GM19467 (cell line): ENCODE results near the gene RELA.
"Not testable (repeated sequence)": the region's sequence is repeated elsewhere in the genome, so short reads cannot be mapped to it uniquely, and the experiment has no call there.

Source experiments
- ATAC-seq: cut with Tn5 transposase; IDR thresholded peaks from one replicate; pipeline ENCODE4 v1.9.1; 2021; ENCODE audit warnings: mild to moderate bottlenecking, moderate library complexity; ENCODE audit not compliant: unreplicated experiment

Gene RELA

DNA sequence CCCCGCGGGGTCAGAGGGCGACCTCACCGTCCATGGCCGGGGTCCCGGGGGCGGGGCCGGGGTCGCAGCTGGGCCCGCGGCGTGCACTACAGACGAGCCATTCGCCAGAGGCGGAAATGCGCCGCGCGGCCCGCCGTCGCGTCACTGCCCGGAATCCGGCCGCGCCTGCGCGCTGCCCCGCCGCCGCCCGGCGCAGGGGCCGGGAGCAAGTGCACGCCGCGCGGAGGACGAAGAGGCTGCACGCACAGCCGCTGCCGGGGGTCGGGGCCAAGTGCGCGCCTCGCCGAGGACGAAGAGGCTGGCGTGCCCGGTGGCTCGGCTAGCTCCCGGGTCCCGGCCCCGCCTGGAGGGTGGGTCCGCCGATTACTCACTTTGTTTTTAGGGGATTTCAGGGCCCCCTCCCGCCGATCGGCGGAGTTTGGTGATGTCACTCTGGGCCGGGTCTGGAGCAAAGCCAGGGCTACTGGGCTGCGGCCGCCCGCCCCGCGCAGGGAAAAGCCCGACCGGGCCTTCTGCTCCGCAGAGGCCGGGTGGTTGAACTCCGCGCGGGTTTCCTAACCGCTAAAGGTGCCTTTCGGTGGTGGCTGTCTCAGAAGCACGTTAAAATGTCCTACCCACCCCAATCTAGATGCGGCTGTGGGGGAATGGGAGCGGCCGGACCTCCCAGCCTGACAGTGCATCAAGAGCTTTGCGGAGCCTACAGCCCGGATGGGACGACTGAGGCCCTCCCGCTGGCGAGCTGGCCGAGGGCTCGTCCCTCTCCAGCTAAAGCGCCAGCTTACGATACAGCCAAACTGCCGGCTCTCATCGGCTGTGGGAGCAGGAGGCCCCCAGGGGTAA is at the start of gene RELA:
TSS of gene RELA (minus strand) at position 118 of the 840 bp plus-strand sequence. CDS start at position 34, 84 bp downstream.
- ATAC-seq = peak; percentile 65

DNA sequence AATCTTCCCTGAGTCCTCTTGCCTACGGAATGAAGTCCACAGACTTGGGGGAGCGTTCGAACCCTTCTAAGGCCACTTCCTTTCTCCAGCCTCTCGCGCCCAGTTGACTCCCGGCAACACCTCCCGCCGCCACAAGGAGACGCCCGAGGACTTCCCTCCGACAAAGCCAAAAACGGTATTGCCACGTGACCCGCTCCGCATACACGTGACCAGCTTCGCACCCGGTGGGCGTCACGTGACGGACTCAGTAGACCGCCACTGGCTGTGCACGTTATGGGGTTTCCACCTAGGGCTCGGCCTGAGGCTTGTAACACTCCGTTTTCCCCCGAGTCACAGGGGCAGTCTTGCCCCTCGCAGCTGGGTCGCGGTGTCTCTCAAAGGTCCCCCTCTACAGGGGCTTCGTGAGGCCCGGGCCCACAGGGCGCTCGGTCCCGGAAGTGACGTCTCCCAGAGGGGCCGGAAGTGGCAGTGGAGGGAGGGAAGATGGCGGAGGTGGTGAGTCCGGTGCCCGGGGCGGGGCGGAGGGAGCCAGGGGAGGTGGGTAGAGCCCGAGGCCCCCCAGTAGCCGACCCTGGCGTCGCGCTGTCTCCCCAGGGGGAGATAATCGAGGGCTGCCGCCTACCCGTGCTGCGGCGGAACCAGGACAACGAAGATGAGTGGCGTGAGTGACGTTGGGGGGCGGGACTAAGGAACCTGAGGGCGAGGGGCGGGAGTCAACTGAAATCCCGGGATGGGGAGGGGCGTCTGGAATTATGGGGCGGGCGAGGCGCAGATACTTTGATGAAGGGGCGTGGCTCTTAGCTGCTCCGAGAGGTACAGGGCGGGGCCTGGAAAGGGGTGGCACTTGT is 49.3 kb upstream of the RELA start, which contains the start of gene KAT5:
TSS of gene KAT5 (plus strand) at position 468 of the 848 bp plus-strand sequence. CDS start at position 484, 16 bp downstream.
- ATAC-seq = peak; percentile 81

DNA sequence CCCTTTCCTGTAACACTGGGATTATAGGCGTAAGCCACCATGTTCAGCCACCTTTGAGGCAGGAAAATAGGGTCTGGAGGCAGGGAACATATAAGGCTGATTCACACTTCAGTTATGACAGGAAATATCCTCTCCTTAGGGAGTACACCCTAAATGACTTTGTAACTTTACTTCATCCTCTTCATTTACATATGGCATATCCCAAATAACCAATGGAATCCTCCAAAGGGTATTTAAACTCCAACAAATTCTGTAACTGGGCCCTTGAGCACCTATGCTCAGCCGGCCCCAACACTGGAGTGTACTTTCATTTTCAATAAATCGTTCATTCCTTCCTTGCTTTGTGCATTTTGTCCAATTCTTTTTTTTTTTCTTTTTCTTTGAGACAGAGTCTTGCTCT is 47.7 kb upstream of the RELA start:
- ATAC-seq = no peak

DNA sequence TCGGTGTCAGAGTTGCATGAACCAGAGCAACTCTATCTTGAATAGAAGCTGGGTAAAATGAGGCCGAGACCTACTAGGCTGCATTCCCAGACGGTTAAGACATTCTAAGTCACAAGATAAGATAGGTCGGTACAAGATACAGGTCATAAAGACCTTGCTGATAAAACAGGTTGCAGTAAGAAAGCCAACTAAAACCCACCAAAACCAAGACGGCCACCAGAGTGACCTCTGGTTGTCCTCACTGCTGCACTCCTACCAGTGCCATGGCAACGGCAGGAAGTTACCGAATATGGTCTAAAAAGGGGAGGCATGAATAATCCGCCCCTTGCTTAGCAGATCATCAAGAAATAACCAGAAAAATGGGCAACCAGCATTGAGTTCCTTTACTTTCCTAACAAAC is 46.9 kb upstream of the RELA start:
- no peak for ATAC-seq

DNA sequence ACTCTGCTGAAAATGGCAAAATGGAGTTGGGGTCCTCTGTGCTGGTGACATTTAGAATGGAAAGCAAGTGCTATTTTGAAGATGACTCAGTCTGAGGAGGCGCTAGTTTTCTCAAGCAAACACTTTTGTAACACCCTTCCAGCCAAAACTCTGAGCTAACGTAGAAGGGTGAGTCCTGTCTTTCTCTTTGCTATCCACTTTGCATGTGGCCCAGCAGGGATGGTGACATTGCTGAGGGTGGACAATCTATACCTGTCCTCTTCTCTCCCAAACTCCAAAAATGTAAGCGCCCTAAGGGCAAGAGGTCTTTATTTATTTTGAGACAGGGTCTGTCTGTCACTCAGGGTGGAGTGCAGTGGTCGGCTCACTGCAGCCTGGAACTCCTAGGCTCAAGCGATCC is 45.7 kb upstream of the RELA start:
- ATAC-seq = no peak

DNA sequence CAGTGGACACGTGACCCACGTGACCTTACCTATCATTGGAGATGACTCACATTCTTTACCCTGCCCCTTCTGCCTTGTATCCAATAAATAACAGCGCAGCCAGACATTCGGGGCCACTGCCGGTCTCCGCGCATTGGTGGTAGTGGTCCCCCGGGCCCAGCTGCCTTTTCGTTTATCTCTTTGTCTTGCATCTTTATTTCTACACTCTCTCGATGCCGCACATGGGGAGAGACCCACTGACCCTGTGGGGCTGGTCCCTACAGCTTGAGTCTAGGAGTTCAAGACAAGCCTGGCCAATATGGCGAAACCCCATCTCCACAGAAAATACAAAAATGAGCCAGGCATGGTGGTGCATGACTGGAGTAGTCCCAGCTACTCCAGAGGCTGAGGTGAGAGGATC is 44.3 kb upstream of the RELA start:
- ATAC-seq = not testable (repeated sequence)

DNA sequence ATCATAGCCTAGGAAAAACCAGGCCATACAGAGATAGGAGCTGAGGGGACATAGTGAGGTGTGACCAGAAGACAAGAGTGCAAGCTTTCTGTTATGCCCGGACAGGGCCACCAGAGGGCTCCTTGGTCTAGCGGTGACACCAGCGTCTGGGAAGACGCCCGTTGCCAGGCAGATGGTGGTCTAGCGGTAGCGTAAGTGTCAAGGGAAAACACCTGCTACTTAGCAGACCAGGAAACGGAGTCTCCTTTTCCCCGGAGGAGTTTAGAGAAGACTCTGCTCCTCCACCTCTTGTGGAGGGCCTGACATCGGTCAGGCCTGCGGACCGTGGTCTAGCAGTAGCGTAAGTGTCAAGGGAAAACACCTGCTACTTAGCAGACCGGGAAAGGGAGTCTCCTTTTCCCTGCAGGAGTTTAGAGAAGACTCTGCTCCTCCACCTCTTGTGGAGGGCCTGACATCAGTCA is 43.6 kb upstream of the RELA start:
- ATAC-seq = not testable (repeated sequence)

DNA sequence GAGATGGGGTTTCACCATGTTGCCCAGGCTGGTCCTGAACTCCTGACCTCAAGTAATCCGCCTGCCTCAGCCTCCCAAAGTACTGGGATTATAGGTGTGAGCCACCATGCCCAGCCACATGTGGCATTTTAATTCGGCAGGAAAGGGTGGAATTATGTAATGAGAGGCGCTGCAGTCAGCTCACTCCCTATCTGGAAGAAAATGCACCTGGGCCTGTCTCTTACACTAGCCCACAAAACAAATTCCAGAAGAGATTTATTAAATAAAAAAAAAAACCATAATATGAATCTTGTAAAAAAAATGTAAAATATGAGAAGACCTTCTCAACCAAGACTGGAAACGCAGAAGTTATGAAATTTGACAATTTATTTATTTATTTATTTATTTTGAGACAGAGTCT is 41.1 kb upstream of the RELA start:
- no peak for ATAC-seq

DNA sequence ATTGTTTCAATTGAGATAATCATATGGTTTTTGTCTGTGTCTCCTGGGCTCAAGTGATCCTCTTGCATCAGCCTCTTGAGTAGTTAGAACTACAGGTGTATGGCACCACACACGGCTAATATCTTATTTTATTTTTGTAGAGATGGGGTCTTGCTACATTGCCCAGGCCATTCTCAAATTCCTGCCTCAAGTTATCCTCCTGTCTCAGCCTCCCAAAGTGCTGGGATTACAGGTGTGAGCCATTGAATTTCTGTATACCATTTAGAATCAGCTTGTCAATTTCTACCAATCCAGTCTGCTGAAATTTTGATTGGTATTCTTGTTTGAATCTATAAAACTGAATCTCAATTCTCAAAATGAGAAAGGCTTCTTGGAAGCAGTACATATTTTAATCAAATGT is 39.0 kb upstream of the RELA start:
- ATAC-seq = no peak

DNA sequence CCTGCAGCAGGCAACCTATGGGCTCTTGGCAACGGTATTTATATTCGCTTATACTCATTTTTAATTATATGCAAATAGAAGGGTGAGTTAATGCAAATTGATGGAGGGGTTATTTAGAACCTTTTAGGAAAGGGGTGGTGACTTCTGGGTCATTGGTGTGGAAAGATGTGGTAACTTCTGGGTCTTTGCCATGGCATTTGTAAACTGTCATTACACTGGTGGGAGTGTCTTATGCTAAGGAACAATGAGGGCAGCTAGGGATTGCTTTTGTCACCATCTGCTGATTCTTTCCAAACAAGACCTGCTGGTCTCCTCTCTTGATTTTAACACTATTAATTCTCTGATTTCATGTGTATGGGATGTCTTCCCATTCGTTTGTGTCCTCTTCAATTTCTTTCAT is 37.7 kb upstream of the RELA start:
- ATAC-seq = no peak

DNA sequence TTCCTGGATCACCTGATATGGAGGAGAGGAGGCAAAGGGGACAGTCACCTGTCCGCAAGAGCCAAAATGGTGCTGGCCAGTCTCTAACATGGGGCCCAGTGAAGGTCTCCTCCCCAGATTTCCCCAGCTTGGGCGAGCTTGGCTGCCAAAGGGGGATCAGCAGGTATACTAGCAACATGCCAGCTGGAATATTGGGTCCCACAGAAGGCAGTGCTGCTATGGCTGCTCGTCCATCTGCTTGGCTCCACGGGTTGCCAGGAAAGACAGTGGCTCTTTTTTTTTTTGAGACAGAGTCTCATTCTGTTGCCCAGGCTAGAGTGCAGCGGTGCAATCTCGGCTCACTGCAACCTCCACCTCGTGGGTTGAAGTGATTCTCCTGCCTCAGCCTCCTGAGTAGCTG is 36.6 kb upstream of the RELA start:
- no peak for ATAC-seq

DNA sequence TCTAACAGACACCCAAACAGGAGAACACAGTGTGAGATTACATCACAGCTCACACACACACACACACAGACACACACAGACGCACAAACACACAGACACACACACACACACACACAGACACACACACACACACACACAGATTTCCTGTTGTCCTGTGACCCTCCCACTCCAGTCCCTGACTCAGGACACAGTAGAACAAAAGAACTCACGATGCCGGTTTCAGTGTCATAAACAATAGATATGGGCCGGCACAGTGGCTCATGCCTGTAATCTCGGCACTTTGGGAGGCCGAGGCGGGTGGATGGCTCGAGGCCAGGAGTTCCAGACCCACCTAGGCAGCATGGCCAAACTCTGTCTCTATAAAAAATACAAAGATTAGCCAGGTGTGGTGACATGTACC is 35.5 kb upstream of the RELA start:
- ATAC-seq = no peak

DNA sequence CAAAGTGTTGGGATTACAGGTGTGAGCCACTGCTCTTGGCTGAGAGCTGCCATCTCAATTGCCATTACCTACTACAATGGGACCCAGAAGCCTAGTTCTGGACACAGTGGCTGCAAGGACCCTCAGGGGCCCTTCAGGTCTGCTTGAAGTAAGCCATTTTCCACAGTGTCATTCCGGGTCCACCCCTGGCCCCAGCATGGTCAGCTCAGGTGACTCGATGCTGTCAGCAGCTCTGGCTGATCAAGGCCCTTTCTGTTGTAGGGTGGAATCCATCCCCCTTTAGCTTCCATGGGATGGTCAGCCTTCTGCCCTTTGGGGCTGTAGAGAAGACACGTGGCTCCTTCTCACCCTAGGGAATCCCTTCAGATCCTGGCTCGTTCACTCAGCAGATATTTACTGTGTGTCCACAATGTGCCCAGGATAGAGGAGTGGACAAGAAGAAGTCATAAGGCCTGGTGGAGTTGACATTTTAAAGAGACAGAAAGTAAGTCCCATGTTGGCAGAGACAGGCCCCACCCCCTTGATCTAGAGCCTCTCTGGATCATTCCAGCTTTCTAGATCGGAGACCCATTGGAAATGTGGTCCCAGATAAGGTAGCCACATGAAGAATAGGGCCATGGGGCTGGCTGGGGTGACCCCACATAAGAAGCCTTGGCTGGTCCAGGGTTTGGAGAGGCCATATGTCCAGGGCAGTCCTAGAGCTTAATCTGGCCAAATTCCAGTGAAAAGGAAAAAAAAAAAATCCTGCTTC is 34.3 kb upstream of the RELA start:
- no peak for ATAC-seq

DNA sequence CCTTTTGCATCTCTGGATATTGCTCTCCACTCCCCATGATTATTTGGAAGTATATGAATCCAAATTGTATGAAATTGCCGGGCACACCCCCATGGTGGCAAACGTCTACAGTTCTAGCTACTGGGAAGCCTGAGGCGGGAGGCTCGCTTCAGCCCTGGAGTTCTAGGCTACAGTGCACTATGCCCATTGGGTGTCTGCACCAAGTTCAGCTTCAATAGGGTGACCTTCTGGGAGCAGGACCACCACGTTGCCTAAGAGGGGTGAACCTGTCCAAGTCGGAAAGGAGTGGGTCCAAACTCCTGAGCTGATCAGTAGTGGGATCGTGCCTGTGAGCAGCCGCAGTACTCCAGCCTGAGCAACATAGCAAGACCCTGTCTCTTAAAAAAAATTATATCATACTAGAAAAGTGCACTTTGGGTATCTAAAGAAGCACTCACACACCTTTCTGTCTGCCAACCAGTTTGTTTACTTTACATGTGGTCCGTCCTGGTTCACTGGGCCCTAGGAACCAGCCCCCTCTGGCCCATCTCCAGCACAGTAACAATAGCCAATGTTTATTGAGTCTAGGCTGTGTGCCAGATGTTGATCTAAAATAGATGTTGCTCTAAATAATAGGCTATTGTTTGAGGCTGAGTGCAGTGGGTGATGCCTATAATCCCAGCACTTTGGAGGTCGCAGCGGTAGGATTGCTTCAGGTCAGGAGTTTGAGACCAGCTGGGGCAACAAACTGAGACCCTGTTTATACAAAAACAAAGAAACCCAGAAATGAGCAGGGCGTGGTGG is 32.9 kb upstream of the RELA start:
- no peak for ATAC-seq

DNA sequence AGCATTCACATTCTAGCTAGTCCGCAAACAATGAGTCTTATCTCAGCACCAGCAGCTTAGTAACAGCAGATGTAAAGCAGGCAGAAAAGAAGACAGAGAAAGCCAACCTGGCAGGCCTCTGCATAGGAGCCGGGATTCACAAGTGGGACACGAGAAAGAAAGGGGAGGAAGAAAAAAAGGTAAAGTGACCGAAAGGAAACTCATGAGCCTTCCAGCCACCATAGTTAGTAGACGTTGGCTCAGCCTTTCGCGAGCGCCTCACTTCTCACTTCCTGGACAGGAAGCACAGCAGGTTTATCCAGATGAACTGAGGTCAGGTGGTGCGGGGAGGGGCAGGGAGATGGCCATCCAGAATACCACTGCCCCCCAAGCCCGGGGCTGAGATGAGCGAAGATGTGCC is 29.7 kb upstream of the RELA start:
- no peak for ATAC-seq

DNA sequence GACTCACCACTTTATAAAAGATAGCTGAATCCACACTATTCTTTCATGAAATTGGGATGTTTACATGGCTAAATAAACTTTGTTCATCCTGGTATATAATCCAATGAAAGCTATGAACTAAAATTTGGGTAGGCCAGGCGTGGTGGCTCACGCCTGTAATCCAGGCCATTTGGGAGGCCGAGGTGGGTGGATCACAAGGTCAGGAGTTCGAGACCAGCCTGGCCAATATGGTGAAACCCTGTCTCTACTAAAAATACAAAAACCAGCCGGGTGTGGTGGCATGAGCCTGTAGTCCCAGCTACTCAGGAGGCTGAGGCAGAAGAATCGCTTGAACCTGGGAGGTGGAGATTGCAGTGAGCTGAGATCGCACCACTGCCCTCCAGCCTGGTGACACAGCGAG is 29.1 kb upstream of the RELA start:
- ATAC-seq = not testable (repeated sequence)

DNA sequence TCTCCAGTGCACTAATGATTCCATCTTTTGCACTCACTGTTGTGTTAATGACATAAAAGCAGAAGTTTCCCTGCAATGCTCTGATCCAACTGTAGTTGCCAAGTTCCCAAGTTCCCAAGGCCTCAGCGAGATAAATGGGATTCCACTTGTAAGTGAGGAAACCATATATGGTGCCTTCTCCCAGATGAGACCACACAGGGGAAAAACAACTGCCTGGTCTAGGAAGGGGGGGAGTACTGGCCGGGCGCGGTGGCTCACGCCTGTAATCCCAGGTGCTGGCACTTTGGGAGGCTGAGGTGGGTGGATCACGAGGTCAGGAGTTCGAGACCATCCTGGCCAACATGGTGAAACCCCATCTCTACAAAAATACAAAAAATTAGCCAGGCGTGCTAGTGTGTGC is 23.3 kb upstream of the RELA start:
- ATAC-seq = no peak

DNA sequence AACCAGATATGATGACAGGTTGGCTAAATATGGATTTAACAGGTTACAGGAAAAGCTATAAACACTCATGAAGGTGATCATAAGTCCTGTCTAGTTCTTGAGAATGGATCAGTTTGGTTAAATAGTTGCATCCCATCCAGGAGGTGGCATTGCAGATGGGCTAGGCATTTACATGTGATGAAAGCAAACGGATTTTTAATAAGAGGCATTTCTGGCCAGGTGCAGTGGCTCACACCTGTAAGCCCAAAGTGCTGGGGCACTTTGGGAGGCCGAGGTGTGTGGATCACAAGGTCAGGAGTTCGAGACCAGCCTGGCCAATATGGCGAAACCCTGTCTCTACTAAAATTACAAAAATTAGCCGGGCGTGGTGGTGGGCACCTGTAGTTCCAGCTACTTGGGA is 20.8 kb upstream of the RELA start:
- ATAC-seq = not testable (repeated sequence)

DNA sequence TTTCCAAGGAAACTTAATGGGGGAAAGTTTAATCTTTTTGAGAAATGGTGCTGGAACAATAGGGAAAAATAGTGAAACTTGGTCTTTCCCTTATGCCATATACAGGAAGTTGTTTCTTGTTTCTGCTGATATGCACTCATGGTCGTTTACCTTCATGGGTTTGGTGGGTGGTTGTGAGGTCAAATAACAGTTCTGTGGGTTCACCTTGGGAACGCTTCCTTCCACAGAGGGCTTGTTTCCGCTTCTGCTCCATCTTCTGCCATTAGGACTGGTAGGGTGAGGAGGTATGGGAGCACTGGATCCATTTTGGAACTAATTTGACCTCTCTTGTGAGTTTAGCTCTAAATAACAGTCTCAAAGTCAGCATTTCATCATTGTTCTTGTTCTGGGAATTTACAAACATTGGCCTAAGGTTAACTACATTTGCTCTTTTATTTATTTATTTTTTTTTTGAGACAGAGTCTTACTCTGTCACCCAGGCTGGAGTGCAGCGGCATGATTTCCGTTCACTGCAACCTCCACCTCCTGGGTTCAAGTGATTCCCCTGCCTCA is 17.6 kb upstream of the RELA start:
- ATAC-seq = no peak

DNA sequence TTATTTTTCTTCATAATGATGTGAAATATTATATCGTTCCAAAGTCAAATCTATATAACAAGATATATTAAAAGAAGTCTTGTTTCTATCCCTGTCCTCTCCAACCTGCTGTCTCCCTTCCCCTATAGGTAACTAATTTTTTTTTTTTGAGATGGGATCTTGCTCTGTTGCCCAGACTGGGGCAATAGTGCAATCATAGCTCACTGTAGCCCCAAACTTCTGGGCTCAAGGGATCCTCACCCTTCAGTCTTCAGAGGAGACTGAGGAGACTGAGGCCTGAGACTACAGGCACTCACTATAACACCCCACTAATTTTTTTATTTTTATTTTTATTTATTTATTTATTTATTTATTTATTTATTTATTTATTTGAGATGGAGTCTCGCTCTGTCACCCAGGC is 10.3 kb upstream of the RELA start:
- no peak for ATAC-seq
